Panc1 (cell line): ENCODE results near the gene CHCHD6. TPM values are rescaled to one million over a fixed set of nuclear protein-coding genes. Genes with fewer than 3 reads are reported as not detected.

Source experiments
- ATAC-seq: fragments of 200-7000 bp; cut with Tn5 transposase; 2 replicates; pipeline ENCODE4 v1.9.1; 2020; ENCODE audit warnings: mild to moderate bottlenecking, moderate library complexity
- BruUV-seq: library from RNA; stranded (reverse); fragments of 400-500 nt; replicated peaks from 2 replicates; lab custom pipeline; 2021; lab: Mats Ljungman, UMichigan
- CTCF ChIA-PET: fragments of 300-600 bp; sonication (Branson Sonifier 250); formaldehyde crosslinking; loops from one replicate; lab custom pipeline; 2022; ENCODE audit warnings: antibody characterized with exemption; lab: Charles Lee
- POLR2A ChIA-PET: fragments of 300-600 bp; sonication (Branson Sonifier 250); formaldehyde crosslinking; loops from one replicate; lab custom pipeline; 2022; ENCODE audit warnings: antibody characterized with exemption; lab: Charles Lee
- DNase-seq: peaks from one replicate; pipeline ENCODE4 v3.0.0-alpha.2; 2010; ENCODE audit warnings: low read depth, low spot score
- H3K27ac ChIP-seq: 2 replicates; pipeline ENCODE4 v1.5.1; 2011; ENCODE audit warnings: mild to moderate bottlenecking, low read length, inconsistent platforms
- H3K27me3 ChIP-seq: fragments of 200-500 bp; sonication (Bioruptor generic); 2 replicates; pipeline ENCODE4 v1.6.0; 2014; ENCODE audit warnings: low read length, inconsistent platforms; ENCODE audit not compliant: control insufficient read depth, insufficient read depth
- H3K36me3 ChIP-seq: fragments of 200-500 bp; sonication (Bioruptor generic); 2 replicates; pipeline ENCODE4 v1.5.1; 2014; ENCODE audit warnings: inconsistent platforms, mild to moderate bottlenecking, low read length, moderate library complexity; ENCODE audit not compliant: control insufficient read depth, insufficient read depth
- H3K4me1 ChIP-seq: 2 replicates; pipeline ENCODE4 v1.5.1; 2011; ENCODE audit warnings: inconsistent platforms, mild to moderate bottlenecking, low read length, moderate library complexity; ENCODE audit not compliant: control insufficient read depth, insufficient read depth
- H3K4me3 ChIP-seq, 2 experiments: 2 replicates each; pipeline ENCODE4 v1.5.1; 2011 to 2012; ENCODE audit warnings: low read depth in 2 of 2, low read length in 2 of 2, mild to moderate bottlenecking in 2 of 2, inconsistent platforms in 1 of 2, moderate library complexity in 1 of 2
- H3K9me3 ChIP-seq: fragments of 200-500 bp; sonication (Bioruptor generic); 2 replicates; pipeline ENCODE4 v1.5.1; 2014; ENCODE audit warnings: low read depth, mild to moderate bottlenecking, inconsistent platforms, low read length, moderate library complexity; ENCODE audit not compliant: control insufficient read depth, insufficient read depth
- POLR2AphosphoS5 ChIP-seq: IDR thresholded peaks from 2 replicates; pipeline ENCODE4 v1.6.1; 2012; ENCODE audit warnings: mild to moderate bottlenecking, low read depth, low read length, moderate library complexity
- REST ChIP-seq, 2 experiments: IDR thresholded peaks; 2 replicates each; pipeline ENCODE4 v1.6.1; 2011 to 2012; ENCODE audit warnings: low read depth in 2 of 2, control low read depth in 1 of 2, low read length in 1 of 2, mild to moderate bottlenecking in 1 of 2, moderate library complexity in 1 of 2; ENCODE audit not compliant: insufficient read depth in 1 of 2
- SIN3A ChIP-seq: IDR thresholded peaks from 2 replicates; pipeline ENCODE4 v1.6.1; 2012; ENCODE audit warnings: low read depth, mild to moderate bottlenecking, low read length, moderate library complexity, borderline replicate concordance; ENCODE audit not compliant: insufficient read depth
- TCF7L2 ChIP-seq: IDR thresholded peaks from 2 replicates; pipeline ENCODE4 v1.6.1; 2011; ENCODE audit warnings: mild to moderate bottlenecking, low read depth, low read length, inconsistent platforms
- in situ Hi-C: cut with HindIII; loops from 2 replicates; pipeline ENCODE4 v1.10.0; 2016; ENCODE audit warnings: low sequenced_read_pairs, low pct_unique_long_range_greater_than_20kb
- intact Hi-C: fragments of 100-400 bp; cut with micrococcal nuclease; formaldehyde crosslinking; loops from one replicate; pipeline ENCODE4 v1.10.0; 2022; ENCODE audit not compliant: unreplicated experiment
- total RNA-seq: library from RNA; stranded (reverse); gene quantifications from one replicate; pipeline ENCODE4 v1.2.1, GENCODE V29; 2021; ENCODE audit not compliant: unreplicated experiment
- TF ChIP-seq, protein P1 (sequence below): fragments of 450-650 bp; IDR thresholded peaks from 2 replicates; pipeline ENCODE4 v1.5.1; 2017; ENCODE audit warnings: mild to moderate bottlenecking

The CHCHD6 gene
- total RNA-seq, 1 experiment from 2014 or later, result 31.5 TPM

DNA sequence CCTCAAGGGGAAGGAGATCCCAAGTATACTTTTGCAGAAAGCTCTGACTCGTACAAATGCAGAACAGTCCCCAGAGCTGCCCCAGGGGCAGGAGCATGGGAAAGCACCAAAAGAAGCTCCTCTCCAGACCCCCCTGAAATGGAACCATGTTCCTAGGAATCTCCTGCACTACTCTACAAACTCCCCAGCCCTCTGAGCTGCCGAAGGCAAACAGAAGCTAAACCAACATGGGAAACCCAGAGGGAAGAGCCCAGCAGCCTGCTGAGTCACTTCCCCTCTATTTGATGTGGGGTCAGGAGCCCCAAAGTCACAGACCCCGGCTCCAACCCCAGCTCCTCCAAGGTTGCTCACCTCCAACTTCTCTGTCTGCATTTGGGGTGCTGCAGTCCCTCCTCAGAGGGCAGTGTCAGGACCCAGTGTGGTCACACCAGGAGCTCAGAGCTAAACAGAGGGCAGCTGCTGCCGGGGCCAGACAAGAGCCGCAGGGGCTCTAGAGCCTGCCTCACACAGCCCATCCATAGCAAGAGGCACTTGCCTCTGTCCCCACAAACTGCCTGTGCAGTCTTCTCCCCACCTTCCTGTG lies 275.1 kb downstream of the CHCHD6 start:
- H3K9me3 ChIP-seq, result peaks cover 6% of the 10 kb centered on the region; the same call in 1 of the 2 replicates
- ATAC-seq (no peak), DNase-seq (no peak)
- ChIA-PET CTCF (no interaction called here), POLR2A (no interaction called here)
- H3K4me3 ChIP-seq, result no peak overlapping the region
- no peaks in the 10 kb centered on the region for H3K27me3 ChIP-seq
- in situ Hi-C loops (no loop called here), intact Hi-C loops (no loop called here)
- H3K27ac ChIP-seq, result peak overlapping the region; percentile 27; the same call in 1 of the 2 replicates
- BruUV-seq, result no TSS peak
- peaks cover 14% of the 10 kb centered on the region for H3K4me1 ChIP-seq
- no peaks in the 10 kb centered on the region for H3K36me3 ChIP-seq
- no peak for TF ChIP-seq SIN3A
- TF ChIP-seq POLR2AphosphoS5, result no peak
- TF ChIP-seq, protein P1, sequence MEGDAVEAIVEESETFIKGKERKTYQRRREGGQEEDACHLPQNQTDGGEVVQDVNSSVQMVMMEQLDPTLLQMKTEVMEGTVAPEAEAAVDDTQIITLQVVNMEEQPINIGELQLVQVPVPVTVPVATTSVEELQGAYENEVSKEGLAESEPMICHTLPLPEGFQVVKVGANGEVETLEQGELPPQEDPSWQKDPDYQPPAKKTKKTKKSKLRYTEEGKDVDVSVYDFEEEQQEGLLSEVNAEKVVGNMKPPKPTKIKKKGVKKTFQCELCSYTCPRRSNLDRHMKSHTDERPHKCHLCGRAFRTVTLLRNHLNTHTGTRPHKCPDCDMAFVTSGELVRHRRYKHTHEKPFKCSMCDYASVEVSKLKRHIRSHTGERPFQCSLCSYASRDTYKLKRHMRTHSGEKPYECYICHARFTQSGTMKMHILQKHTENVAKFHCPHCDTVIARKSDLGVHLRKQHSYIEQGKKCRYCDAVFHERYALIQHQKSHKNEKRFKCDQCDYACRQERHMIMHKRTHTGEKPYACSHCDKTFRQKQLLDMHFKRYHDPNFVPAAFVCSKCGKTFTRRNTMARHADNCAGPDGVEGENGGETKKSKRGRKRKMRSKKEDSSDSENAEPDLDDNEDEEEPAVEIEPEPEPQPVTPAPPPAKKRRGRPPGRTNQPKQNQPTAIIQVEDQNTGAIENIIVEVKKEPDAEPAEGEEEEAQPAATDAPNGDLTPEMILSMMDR, result no peak

- no peaks in the 10 kb centered on the region for H3K9me3 ChIP-seq
- no peak overlapping the region for H3K4me3 ChIP-seq
- CTCF ChIA-PET, result interaction anchor here (0.9 kb wide), 1 partner anchor 228 kb away, joined by 3 read pairs; no protein-coding TSS in a partner anchor
- BruUV-seq, result no TSS peak
- H3K27ac ChIP-seq, result no peak overlapping the region
- no peak for TF ChIP-seq POLR2AphosphoS5
- no peak for TF ChIP-seq SIN3A
- TF ChIP-seq TCF7L2, result no peak
- TF ChIP-seq REST (IDR thresholded peaks at IDR 0.05; ENCODE audit: insufficient read depth in 1 of 2, low read depth in 2 of 2, low read length in 1 of 2), result no peak
- TF ChIP-seq, protein P1, result no peak
- H3K27me3 ChIP-seq, result no peaks in the 10 kb centered on the region
- POLR2A ChIA-PET, result no interaction called here
- in situ Hi-C loops (no loop called here), intact Hi-C loops (loop anchor here (5.0 kb wide), 3 partner anchors 228 to 477 kb away; no protein-coding TSS in a partner anchor)
- DNase-seq, result no peak
- peaks cover 25% of the 10 kb centered on the region for H3K4me1 ChIP-seq
- no peaks in the 10 kb centered on the region for H3K36me3 ChIP-seq
- ATAC-seq, result no peak
Observed at GRCh38 chr3:126980266-126980811, 276.3 kb downstream of the CHCHD6 start.
